ENCODE data around the gene SLC9A8.

GRCh38 chr20:49919461-49919860 is 106.8 kb downstream of the SLC9A8 start:
- TF ChIP-seq, protein P1, sequence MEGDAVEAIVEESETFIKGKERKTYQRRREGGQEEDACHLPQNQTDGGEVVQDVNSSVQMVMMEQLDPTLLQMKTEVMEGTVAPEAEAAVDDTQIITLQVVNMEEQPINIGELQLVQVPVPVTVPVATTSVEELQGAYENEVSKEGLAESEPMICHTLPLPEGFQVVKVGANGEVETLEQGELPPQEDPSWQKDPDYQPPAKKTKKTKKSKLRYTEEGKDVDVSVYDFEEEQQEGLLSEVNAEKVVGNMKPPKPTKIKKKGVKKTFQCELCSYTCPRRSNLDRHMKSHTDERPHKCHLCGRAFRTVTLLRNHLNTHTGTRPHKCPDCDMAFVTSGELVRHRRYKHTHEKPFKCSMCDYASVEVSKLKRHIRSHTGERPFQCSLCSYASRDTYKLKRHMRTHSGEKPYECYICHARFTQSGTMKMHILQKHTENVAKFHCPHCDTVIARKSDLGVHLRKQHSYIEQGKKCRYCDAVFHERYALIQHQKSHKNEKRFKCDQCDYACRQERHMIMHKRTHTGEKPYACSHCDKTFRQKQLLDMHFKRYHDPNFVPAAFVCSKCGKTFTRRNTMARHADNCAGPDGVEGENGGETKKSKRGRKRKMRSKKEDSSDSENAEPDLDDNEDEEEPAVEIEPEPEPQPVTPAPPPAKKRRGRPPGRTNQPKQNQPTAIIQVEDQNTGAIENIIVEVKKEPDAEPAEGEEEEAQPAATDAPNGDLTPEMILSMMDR (IDR thresholded peaks at IDR 0.05): no peak
- TF ChIP-seq EZH2phosphoT487 (IDR thresholded peaks at IDR 0.05): no peak
